Epithelial cell of esophagus (primary cell): ENCODE measurements around the gene ZNF524.

Experiments used
- DNase-seq: peaks from one replicate; pipeline ENCODE4 v3.0.0; 2010; ENCODE audit warnings: low read depth
- H3K4me3 ChIP-seq: 2 replicates; pipeline ENCODE4 v1.5.1; 2011; ENCODE audit warnings: mild to moderate bottlenecking, low read length, control low read depth
- TF ChIP-seq, protein P1 (sequence below): IDR thresholded peaks from 2 replicates; pipeline ENCODE4 v1.5.1; 2011; ENCODE audit warnings: low read depth, mild to moderate bottlenecking, low read length, control low read depth, inconsistent platforms; ENCODE audit not compliant: insufficient read depth; ENCODE audit errors: missing control alignments

The ZNF524 gene

DNA sequence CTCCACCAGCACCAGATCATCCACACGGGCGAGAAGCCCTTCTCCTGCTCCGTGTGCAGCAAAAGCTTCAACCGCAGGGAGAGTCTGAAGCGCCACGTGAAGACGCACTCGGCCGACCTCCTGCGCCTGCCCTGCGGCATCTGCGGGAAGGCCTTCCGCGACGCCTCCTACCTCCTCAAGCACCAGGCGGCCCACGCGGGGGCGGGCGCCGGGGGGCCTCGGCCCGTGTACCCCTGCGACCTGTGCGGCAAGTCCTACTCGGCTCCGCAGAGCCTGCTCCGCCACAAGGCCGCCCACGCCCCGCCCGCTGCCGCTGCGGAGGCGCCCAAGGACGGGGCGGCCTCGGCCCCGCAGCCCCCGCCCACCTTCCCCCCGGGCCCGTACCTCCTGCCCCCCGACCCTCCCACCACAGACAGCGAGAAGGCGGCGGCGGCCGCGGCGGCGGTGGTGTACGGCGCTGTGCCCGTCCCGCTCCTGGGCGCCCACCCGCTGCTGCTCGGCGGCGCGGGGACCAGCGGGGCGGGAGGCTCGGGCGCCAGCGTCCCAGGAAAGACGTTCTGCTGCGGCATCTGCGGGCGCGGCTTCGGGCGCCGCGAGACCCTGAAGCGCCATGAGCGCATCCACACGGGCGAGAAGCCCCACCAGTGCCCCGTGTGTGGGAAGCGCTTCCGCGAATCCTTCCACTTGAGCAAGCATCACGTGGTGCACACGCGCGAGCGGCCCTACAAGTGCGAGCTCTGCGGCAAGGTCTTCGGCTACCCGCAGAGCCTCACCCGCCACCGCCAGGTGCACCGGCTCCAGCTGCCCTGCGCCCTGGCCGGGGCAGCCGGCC, 14.8 kb downstream of the ZNF524 start:
- H3K4me3 ChIP-seq: no peak overlapping the region
- DNase-seq: no peak
- TF ChIP-seq, protein P1, sequence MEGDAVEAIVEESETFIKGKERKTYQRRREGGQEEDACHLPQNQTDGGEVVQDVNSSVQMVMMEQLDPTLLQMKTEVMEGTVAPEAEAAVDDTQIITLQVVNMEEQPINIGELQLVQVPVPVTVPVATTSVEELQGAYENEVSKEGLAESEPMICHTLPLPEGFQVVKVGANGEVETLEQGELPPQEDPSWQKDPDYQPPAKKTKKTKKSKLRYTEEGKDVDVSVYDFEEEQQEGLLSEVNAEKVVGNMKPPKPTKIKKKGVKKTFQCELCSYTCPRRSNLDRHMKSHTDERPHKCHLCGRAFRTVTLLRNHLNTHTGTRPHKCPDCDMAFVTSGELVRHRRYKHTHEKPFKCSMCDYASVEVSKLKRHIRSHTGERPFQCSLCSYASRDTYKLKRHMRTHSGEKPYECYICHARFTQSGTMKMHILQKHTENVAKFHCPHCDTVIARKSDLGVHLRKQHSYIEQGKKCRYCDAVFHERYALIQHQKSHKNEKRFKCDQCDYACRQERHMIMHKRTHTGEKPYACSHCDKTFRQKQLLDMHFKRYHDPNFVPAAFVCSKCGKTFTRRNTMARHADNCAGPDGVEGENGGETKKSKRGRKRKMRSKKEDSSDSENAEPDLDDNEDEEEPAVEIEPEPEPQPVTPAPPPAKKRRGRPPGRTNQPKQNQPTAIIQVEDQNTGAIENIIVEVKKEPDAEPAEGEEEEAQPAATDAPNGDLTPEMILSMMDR: no peak

DNA sequence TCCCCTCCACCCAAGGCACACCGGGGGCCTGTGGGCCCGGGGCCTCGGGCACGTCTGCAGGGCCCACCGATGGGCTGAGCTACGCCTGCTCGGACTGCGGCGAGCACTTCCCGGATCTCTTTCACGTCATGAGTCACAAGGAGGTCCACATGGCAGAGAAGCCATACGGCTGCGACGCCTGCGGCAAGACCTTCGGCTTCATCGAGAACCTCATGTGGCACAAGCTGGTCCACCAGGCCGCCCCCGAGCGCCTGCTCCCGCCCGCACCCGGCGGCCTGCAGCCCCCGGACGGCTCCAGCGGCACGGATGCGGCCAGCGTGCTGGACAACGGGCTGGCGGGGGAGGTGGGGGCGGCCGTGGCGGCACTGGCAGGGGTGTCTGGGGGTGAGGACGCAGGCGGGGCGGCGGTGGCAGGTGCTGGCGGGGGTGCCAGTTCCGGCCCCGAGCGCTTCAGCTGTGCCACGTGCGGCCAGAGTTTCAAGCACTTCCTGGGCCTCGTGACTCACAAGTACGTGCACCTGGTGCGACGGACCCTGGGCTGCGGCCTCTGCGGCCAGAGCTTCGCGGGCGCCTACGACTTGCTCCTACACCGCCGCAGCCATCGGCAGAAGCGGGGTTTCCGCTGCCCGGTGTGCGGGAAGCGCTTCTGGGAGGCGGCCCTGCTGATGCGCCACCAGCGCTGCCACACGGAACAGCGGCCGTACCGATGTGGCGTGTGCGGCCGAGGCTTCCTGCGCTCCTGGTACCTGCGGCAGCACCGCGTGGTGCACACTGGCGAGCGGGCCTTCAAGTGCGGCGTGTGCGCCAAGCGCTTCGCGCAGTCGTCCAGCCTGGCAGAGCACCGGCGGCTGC, 15.7 kb downstream of the ZNF524 start:
- DNase-seq: no peak
- TF ChIP-seq, protein P1: no peak
- H3K4me3 ChIP-seq: no peak overlapping the region

DNA sequence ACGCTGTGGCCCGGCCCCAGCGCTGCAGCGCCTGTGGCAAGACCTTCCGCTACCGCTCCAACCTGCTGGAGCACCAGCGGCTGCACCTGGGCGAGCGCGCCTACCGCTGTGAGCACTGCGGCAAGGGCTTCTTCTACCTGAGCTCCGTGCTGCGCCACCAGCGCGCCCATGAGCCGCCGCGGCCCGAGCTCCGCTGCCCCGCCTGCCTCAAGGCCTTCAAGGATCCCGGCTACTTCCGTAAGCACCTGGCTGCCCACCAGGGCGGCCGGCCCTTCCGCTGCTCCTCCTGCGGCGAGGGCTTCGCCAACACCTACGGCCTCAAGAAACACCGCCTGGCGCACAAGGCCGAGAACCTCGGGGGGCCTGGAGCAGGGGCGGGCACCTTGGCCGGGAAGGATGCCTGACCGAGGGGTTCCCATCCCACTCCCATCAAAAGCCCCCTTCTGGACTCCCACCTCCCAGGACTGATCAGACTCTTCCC, 16.3 kb downstream of the ZNF524 start:
- TF ChIP-seq, protein P1: no peak
- no peak for DNase-seq
- no peak overlapping the region for H3K4me3 ChIP-seq

DNA sequence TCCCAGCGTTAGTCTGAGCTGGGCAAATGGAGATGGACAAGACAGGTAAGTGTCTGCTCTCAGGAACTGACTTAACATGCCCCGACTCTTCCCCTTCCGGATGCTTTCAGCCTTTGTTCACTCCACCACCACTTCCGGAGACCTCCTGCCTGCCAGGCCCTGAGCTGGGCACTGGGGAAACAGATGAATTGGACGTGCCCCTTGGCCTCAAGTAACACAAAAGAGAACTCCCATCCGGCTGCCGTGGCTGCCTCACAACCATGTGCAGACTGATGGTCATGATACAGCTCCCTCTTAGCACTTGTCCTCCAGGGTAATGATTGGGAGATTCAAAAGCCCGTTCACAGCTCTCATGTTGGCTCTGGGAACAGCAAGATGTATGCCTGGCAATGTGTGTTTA, 17.3 kb downstream of the ZNF524 start:
- H3K4me3 ChIP-seq: no peak overlapping the region
- no peak for DNase-seq

DNA sequence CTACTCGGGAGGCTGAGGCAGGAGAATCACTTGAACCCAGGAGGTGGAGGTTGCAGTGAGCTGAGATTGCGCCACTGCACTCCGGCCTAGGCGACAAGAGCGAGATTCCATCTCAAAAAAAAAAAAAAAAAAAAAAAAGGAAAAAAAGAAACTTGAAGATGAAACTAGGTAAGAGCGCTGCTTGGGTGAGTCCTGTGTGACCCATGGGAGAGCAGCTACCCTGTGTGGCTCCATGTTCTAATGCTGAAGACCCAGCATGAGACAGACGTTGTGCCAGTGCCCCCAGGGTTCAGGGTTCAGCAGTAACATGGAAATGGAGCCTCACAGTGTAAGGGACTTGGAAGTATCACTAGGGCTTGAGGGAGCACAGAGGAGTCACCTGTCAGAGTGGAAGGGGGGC, 18.3 kb downstream of the ZNF524 start:
- DNase-seq: no peak
- no peak overlapping the region for H3K4me3 ChIP-seq
- TF ChIP-seq, protein P1: no peak

More for the DNA sequence above, 17.3 kb downstream of the ZNF524 start:
- TF ChIP-seq, protein P1: no peak

DNA sequence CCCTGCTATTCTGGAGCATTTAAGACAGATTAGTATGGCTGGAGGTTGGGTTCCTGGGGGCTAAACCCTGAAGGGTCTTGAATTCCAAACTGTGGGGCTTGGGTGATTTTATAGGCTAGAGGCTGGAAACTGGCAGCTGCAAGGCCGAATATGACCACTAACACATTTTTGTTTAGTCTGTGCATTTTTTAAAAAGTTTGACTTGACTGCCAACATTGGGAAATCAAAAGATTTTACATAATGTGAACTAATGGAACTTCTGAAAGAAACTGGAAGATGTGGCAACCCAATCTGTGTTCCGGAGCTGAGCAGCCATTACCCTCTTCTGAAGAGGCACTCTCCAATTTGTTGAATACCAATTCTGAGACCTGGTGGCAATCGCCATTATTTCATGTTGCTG, 19.2 kb downstream of the ZNF524 start:
- TF ChIP-seq, protein P1: no peak

More for the DNA sequence above, 19.2 kb downstream of the ZNF524 start:
- no peak overlapping the region for H3K4me3 ChIP-seq
- DNase-seq: no peak
